GM12878 (cell line): ENCODE results near the gene ABCB10. TPM values are rescaled to one million over a fixed set of nuclear protein-coding genes. Genes with fewer than 3 reads are reported as not detected.

Experiments used
- CBX5 ChIP-seq: sonication (generic); IDR thresholded peaks from 2 replicates; pipeline ENCODE4 v1.6.1; 2016; ENCODE audit warnings: low read depth, moderate library complexity, mild to moderate bottlenecking, inconsistent platforms
- ELK1 ChIP-seq: IDR thresholded peaks from 2 replicates; pipeline ENCODE4 v1.6.1; 2012; ENCODE audit warnings: low read depth, low read length, improper control_type of control experiment
- EP300 ChIP-seq, 2 experiments: fragments of 150-350 bp in 1 of 2; IDR thresholded peaks; 2 replicates each; pipeline ENCODE4 v1.6.1; 2011 to 2012; ENCODE audit warnings: low read depth in 2 of 2, low read length in 2 of 2, borderline replicate concordance in 1 of 2, improper control_type of control experiment in 1 of 2, inconsistent platforms in 1 of 2; ENCODE audit not compliant: control insufficient read depth in 1 of 2
- ETV6 ChIP-seq, 2 experiments: fragments of 450-650 bp in 1 of 2; IDR thresholded peaks in 1 of 2; conservative IDR thresholded peaks in 1 of 2; 2 replicates each; pipeline ENCODE4 v1.6.1; 2014; ENCODE audit warnings: antibody characterized with exemption in 1 of 2, borderline replicate concordance in 1 of 2, low read depth in 1 of 2, mild to moderate bottlenecking in 1 of 2, moderate library complexity in 1 of 2
- FOS ChIP-seq: IDR thresholded peaks from 3 replicates; pipeline ENCODE4 v1.6.1; 2011; ENCODE audit warnings: borderline replicate concordance; ENCODE audit not compliant: insufficient read length; ENCODE audit errors: extremely low read depth
- MEF2B ChIP-seq: fragments of 450-650 bp; IDR thresholded peaks from 2 replicates; pipeline ENCODE4 v1.6.1; 2018; ENCODE audit warnings: mild to moderate bottlenecking, moderate library complexity; ENCODE audit not compliant: partially characterized antibody, poor library complexity, severe bottlenecking
- NFYB ChIP-seq: IDR thresholded peaks from 2 replicates; pipeline ENCODE4 v1.6.1; 2011; ENCODE audit warnings: low read depth, mild to moderate bottlenecking, low read length, improper control_type of control experiment, moderate library complexity; ENCODE audit not compliant: insufficient read depth
- PML ChIP-seq: IDR thresholded peaks from 2 replicates; pipeline ENCODE4 v1.6.1; 2012; ENCODE audit warnings: low read length, inconsistent platforms
- RELA ChIP-seq: fragments of 450-650 bp; IDR thresholded peaks from 2 replicates; pipeline ENCODE4 v1.8.0; 2014; ENCODE audit warnings: borderline replicate concordance; ENCODE audit not compliant: partially characterized antibody
- SMARCA5 ChIP-seq: fragments of 450-650 bp; IDR thresholded peaks from 2 replicates; pipeline ENCODE4 v1.6.1; 2017; ENCODE audit warnings: mild to moderate bottlenecking
- SP1 ChIP-seq: IDR thresholded peaks from one replicate; pipeline ENCODE4 v1.6.1; 2011; ENCODE audit warnings: low read depth, low read length
- ZNF24 ChIP-seq: fragments of 450-650 bp; IDR thresholded peaks from 2 replicates; pipeline ENCODE4 v1.6.1; 2017; ENCODE audit warnings: antibody characterized with exemption, mild to moderate bottlenecking
- polyA plus RNA-seq, 11 experiments: library from polyadenylated mRNA; depleted of rRNA in 4 of 11; unstranded in 6 of 11; stranded (reverse) in 5 of 11; fragments of >200 nt; fragmentation: Nextera tagmentation in 4 of 11; fragmentation: Illumina TruSeq in 1 of 11; extraction: Ambion mirVana in 4 of 11; extraction: Trizol in 1 of 11; gene quantifications; 1 replicate in 1 of 11; 2 replicates in 10 of 11; pipeline versions ENCODE4 v1.2.1 to v1.2.3, GENCODE V29; 2011 to 2016; ENCODE audit warnings: inconsistent platforms in 2 of 11, missing spikeins in 2 of 11, low read depth in 1 of 11
- total RNA-seq, 4 experiments: library from RNA; depleted of rRNA in 3 of 4; stranded (reverse); fragments of >200 nt in 3 of 4; fragmentation: Illumina TruSeq in 1 of 4; extraction: Trizol in 1 of 4; gene quantifications; 2 replicates each; pipeline versions ENCODE4 v1.2.1 to v1.2.3, GENCODE V29; 2013 to 2021
- TF ChIP-seq, protein P1 (sequence below): fragments of 450-650 bp; IDR thresholded peaks from 2 replicates; pipeline ENCODE4 v1.6.1; 2017; ENCODE audit warnings: mild to moderate bottlenecking, moderate library complexity

Gene ABCB10
- total and polyA plus RNA-seq, 10 of the 15 experiments (the other 5 are each of a cell fraction or from before 2014, with no cell fraction given): 8.0 to 30.5 (median 16.7) TPM

GRCh38 chr1:229567109-229567868 lies 8.8 kb upstream of the ABCB10 start (continued):
- TF ChIP-seq SP1 (no peak), CBX5 (no peak), ELK1 (no peak), ETV6 (conservative IDR thresholded peaks at IDR 0.05 in 1 of 2, IDR thresholded peaks at IDR 0.05 in 1 of 2; ENCODE audit: borderline replicate concordance in 1 of 2, low read depth in 1 of 2) (no peak), RELA (no peak), EP300 (IDR thresholded peaks at IDR 0.05; ENCODE audit: borderline replicate concordance in 1 of 2, control insufficient read depth in 1 of 2, low read depth in 2 of 2, low read length in 2 of 2) (no peak), MEF2B (no peak), NFYB (no peak), SMARCA5 (no peak), PML (no peak), ZNF24 (no peak), FOS (no peak)
- TF ChIP-seq, protein P1, sequence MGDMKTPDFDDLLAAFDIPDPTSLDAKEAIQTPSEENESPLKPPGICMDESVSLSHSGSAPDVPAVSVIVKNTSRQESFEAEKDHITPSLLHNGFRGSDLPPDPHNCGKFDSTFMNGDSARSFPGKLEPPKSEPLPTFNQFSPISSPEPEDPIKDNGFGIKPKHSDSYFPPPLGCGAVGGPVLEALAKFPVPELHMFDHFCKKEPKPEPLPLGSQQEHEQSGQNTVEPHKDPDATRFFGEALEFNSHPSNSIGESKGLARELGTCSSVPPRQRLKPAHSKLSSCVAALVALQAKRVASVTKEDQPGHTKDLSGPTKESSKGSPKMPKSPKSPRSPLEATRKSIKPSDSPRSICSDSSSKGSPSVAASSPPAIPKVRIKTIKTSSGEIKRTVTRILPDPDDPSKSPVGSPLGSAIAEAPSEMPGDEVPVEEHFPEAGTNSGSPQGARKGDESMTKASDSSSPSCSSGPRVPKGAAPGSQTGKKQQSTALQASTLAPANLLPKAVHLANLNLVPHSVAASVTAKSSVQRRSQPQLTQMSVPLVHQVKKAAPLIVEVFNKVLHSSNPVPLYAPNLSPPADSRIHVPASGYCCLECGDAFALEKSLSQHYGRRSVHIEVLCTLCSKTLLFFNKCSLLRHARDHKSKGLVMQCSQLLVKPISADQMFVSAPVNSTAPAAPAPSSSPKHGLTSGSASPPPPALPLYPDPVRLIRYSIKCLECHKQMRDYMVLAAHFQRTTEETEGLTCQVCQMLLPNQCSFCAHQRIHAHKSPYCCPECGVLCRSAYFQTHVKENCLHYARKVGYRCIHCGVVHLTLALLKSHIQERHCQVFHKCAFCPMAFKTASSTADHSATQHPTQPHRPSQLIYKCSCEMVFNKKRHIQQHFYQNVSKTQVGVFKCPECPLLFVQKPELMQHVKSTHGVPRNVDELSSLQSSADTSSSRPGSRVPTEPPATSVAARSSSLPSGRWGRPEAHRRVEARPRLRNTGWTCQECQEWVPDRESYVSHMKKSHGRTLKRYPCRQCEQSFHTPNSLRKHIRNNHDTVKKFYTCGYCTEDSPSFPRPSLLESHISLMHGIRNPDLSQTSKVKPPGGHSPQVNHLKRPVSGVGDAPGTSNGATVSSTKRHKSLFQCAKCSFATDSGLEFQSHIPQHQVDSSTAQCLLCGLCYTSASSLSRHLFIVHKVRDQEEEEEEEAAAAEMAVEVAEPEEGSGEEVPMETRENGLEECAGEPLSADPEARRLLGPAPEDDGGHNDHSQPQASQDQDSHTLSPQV: no peak
